ENCODE results near the gene RNF2. TPM values are rescaled to one million over a fixed set of nuclear protein-coding genes. Genes with fewer than 3 reads are reported as not detected.

The RNF2 gene
- total RNA-seq, 2 experiments from 2014 or later: 7.4 to 9.0 TPM

DNA sequence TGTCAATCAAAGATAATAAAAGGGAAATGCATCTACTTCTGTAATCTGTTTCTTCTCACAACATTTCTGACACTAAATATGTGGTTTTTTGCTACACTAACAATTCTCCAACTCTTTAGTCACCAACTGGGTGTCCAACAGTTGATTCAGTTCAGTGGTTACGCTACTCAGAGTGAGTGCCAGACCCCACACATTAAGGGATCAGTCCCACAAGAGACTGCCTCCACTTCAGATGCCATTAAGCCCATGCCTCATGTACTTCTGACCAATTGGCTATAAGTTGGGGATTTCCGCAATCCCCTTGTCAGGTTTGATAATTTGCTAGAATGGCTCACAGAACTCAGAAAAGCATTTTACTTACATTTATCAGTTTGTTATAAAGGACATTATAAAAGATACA lies 28.4 kb downstream of the RNF2 start:
- DNase-seq (no peak), ATAC-seq (ENCODE audit: poor library complexity) (no peak)
- Mint-ChIP-seq H3K36me3 (ENCODE audit: low read depth) (peaks cover 20% of the 10 kb centered on the region), H3K4me3 (no peak overlapping the region), H3K4me1 (ENCODE audit: low read depth) (peaks cover 60% of the 10 kb centered on the region), H3K9me3 (no peaks in the 10 kb centered on the region), H3K27ac (no peak overlapping the region), H3K27me3 (no peaks in the 10 kb centered on the region)
- intact Hi-C loops (cut with DNase I, micrococcal nuclease): no loop called here
- Histone ChIP-seq H3K36me3 (ENCODE audit: insufficient read depth, low read length) (no peaks in the 10 kb centered on the region), H3K27ac (ENCODE audit: low read depth in 1 of 2, low read length in 2 of 2) (no peak overlapping the region), H3K4me1 (ENCODE audit: insufficient read depth, low read length) (no peaks in the 10 kb centered on the region), H3K27me3 (ENCODE audit: control insufficient read depth in 1 of 2, insufficient read depth in 2 of 2, low read length in 2 of 2) (no peaks in the 10 kb centered on the region), H3K9me3 (ENCODE audit: control insufficient read depth in 1 of 2, insufficient read depth in 1 of 2, low read length in 2 of 2) (no peaks in the 10 kb centered on the region), H3K4me3 (ENCODE audit: low read length) (no peak overlapping the region)
- POLR2A ChIA-PET: no interaction called here
- CTCF ChIA-PET: no interaction called here
- TF ChIP-seq, protein P1, sequence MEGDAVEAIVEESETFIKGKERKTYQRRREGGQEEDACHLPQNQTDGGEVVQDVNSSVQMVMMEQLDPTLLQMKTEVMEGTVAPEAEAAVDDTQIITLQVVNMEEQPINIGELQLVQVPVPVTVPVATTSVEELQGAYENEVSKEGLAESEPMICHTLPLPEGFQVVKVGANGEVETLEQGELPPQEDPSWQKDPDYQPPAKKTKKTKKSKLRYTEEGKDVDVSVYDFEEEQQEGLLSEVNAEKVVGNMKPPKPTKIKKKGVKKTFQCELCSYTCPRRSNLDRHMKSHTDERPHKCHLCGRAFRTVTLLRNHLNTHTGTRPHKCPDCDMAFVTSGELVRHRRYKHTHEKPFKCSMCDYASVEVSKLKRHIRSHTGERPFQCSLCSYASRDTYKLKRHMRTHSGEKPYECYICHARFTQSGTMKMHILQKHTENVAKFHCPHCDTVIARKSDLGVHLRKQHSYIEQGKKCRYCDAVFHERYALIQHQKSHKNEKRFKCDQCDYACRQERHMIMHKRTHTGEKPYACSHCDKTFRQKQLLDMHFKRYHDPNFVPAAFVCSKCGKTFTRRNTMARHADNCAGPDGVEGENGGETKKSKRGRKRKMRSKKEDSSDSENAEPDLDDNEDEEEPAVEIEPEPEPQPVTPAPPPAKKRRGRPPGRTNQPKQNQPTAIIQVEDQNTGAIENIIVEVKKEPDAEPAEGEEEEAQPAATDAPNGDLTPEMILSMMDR (IDR thresholded peaks at IDR 0.05): no peak

DNA sequence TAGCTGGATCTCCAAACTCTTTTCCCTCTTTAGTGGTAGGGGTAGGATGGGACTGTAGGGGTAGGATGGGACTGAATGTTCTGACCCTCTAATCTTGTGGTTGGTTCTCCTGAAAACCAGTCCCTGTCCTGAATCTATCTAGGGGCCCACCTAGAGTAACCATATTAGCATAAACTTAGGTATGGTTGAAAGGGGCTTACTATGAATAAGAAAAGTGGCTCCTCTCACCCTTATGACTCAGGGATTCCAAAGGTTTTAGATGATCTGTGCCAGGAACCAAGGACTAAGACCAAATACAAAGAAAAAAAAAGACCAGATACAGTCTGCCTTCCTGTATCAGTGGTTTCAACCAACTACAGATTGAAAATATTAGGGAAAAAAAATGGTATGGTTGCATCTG lies 28.9 kb downstream of the RNF2 start:
- no peak overlapping the region for H3K27ac ChIP-seq (ENCODE audit: low read depth in 1 of 2, low read length in 2 of 2)
- H3K9me3 ChIP-seq (ENCODE audit: control insufficient read depth in 1 of 2, insufficient read depth in 1 of 2, low read length in 2 of 2): no peaks in the 10 kb centered on the region
- POLR2A ChIA-PET: no interaction called here
- Mint-ChIP-seq H3K36me3 (ENCODE audit: low read depth) (peaks cover 20% of the 10 kb centered on the region), H3K4me1 (ENCODE audit: low read depth) (peaks cover 60% of the 10 kb centered on the region), H3K27ac (no peak overlapping the region), H3K27me3 (no peaks in the 10 kb centered on the region), H3K4me3 (no peak overlapping the region), H3K9me3 (no peaks in the 10 kb centered on the region)
- ATAC-seq (ENCODE audit: poor library complexity) (no peak), DNase-seq (no peak)
- no peaks in the 10 kb centered on the region for H3K36me3 ChIP-seq (ENCODE audit: insufficient read depth, low read length)
- H3K27me3 ChIP-seq (ENCODE audit: control insufficient read depth in 1 of 2, insufficient read depth in 2 of 2, low read length in 2 of 2): no peaks in the 10 kb centered on the region
- no peak overlapping the region for H3K4me3 ChIP-seq (ENCODE audit: low read length)
- H3K4me1 ChIP-seq (ENCODE audit: insufficient read depth, low read length): no peaks in the 10 kb centered on the region
- intact Hi-C loops (cut with DNase I, micrococcal nuclease): no loop called here
- CTCF ChIA-PET: no interaction called here
- TF ChIP-seq, protein P1 (IDR thresholded peaks at IDR 0.05): no peak

- POLR2A ChIA-PET: interaction anchor here (0.6 kb wide), 1 partner anchor 20 kb away, joined by 4 read pairs; no protein-coding TSS in a partner anchor
- H3K27me3 ChIP-seq (ENCODE audit: control insufficient read depth in 1 of 2, insufficient read depth in 2 of 2, low read length in 2 of 2): no peaks in the 10 kb centered on the region
- TF ChIP-seq, protein P1 (IDR thresholded peaks at IDR 0.05): no peak
- H3K4me1 ChIP-seq (ENCODE audit: insufficient read depth, low read length): no peaks in the 10 kb centered on the region
- H3K9me3 ChIP-seq (ENCODE audit: control insufficient read depth in 1 of 2, insufficient read depth in 1 of 2, low read length in 2 of 2): no peaks in the 10 kb centered on the region
- DNase-seq (no peak), ATAC-seq (ENCODE audit: poor library complexity) (no peak)
- Mint-ChIP-seq H3K4me3 (no peak overlapping the region), H3K36me3 (ENCODE audit: low read depth) (peaks cover 25% of the 10 kb centered on the region), H3K9me3 (no peaks in the 10 kb centered on the region), H3K4me1 (ENCODE audit: low read depth) (peaks cover 58% of the 10 kb centered on the region), H3K27me3 (no peaks in the 10 kb centered on the region), H3K27ac (no peak overlapping the region)
- H3K27ac ChIP-seq (ENCODE audit: low read depth in 1 of 2, low read length in 2 of 2): no peak overlapping the region
- H3K4me3 ChIP-seq (ENCODE audit: low read length): no peak overlapping the region
- intact Hi-C loops (cut with DNase I, micrococcal nuclease): no loop called here
- no peaks in the 10 kb centered on the region for H3K36me3 ChIP-seq (ENCODE audit: insufficient read depth, low read length)
- CTCF ChIA-PET: interaction anchor here (0.6 kb wide), 1 partner anchor 93 kb away, joined by 3 read pairs; no protein-coding TSS in a partner anchor
Observed at GRCh38 chr1:185075476-185075875, 30.1 kb downstream of the RNF2 start.

All from CD4-positive, alpha-beta T cell (primary cell).